Nasal cavity respiratory epithelium epithelial cell of viscerocranial mucosa (primary cell): ENCODE results near the gene PTGER3. TPM values are rescaled to one million over a fixed set of nuclear protein-coding genes. Genes with fewer than 3 reads are reported as not detected.

Source experiments
- total RNA-seq: library from RNA; depleted of rRNA; stranded (reverse); fragments of >200 nt; gene quantifications from 2 replicates; pipeline ENCODE4 v1.2.3, GENCODE V29; 2014

Gene PTGER3
- under 0.01 TPM in 2 replicates for total RNA-seq

DNA sequence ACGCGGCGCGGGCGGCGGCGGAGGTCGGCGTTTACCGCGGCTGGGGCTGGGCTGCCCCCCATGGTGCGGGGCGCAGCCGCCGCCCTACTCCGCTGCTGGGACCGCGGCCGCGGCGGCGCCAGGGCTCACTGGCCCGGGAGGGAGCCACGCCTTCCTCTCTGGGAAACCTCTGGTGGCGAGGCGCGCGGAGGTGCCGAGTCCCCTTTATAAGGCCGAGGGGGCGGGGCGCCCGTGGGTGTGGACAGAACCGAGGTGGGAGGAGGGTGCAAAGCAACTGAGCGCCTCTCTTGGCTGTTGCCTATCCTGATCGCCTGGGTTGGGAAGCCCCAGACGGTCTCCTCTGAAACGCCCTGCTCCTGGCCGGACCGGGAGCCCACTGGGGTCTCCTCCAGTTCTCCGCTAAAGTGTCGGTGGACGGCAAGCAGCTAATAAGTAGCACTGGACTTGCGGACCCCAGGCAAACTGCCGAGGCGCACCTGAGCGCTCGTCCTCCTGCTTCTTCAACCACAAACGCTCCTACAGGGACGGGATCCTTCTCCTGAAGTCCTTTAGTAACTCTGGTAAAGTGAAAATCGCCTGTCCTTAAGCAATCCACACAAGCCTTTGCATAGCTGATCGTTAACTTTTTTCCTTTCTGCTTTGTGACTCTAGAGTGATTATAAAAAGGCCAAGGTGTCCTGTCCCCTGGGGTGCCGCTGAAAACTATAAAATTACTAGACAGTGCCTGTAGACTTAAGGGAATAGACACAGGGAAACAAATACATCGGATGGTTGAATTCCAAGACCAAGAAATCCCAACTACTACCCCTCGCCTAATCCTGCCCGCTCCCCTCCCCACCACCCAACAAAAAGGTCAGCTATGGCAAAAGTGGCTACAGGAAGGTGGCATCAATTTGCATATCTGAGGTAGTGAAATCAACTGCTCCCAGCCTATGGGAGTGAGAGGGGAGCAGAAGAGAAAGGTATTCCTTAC is at the start of gene PTGER3:
Gene PTGER3, minus strand, starts transcription at position 182 of the 973 bp plus-strand sequence. CDS start 239 bp downstream, outside the sequence.

DNA sequence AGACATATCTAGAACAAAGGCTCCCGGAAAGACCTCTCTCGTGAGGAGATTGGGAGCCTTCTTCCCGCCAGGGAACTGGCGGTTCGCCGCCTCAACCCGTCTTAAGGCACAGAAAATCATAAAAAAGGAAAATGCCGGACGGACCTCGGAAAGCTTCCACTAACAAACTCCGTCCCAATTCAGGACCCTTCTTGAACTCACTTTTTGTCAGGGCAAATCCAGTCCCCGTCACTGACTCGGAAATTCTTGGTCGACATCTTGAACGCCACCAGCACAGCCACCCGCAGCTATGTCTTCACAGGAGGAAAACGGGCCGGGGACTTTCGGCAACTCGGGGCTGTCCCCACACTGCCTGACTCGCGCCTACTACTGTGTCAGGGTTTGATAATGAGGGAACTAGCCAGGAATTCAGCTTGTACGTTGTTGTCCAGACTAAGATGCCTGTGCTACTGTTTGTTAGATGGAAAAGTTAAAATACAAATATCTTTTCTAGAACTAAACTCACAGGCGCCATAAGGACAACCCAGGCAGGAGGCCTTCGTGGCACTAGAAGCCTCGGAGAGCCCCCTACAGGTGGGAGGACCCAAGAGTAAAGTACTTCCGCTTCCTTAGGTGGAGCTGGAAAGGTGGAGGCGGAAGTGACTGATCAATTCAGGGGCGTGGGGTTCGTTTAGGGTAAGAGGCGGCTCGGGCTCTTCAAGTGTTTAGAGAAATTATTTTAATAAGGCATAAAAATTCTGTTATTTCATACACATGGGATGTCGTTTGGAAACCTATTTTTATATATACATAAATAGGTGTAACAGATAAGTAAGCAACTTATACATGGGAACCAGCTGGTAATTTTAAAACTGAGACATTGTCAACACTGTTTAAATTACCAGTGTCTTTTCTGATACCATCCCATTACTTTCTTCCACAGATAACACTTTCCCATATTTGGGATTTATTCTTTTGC is 33.4 kb upstream of the PTGER3 start, which contains the start of gene ZRANB2:
Gene ZRANB2, minus strand, starts transcription at position 297 of the 958 bp plus-strand sequence. Its CDS starts 40 bp downstream, at position 257.

Other genes with a start within 250 kb of the PTGER3 start
- 57.9 and 62.9 TPM in 2 replicates for gene ZRANB2, start 33.2 kb upstream of the PTGER3 start, total RNA-seq